CD14-positive monocyte (primary cell): ENCODE results near the gene PITPNB. TPM values are rescaled to one million over a fixed set of nuclear protein-coding genes. Genes with fewer than 3 reads are reported as not detected.

ENCODE experiments used
- DNase-seq, 3 donors: peaks; one replicate each; pipeline ENCODE4 v3.0.0-alpha.2; 2011 to 2022
- H2AFZ ChIP-seq: 2 replicates; pipeline ENCODE4 v1.6.0; 2012; ENCODE audit warnings: mild to moderate bottlenecking, low read depth, low read length, inconsistent platforms; ENCODE audit not compliant: insufficient read depth, poor library complexity, severe bottlenecking
- H3K27ac ChIP-seq, 2 donors: 1 replicate in 1 of 2; 2 replicates in 1 of 2; pipeline ENCODE4 v1.5.1; 2012 to 2013; ENCODE audit warnings: low read length in 2 of 2, control low read depth in 1 of 2, inconsistent platforms in 1 of 2, low read depth in 1 of 2, mild to moderate bottlenecking in 1 of 2
- H3K27me3 ChIP-seq, 2 donors: one replicate each; pipeline versions ENCODE4 v1.6.0 to v1.6.1; 2011 to 2013; ENCODE audit warnings: low read length in 2 of 2; ENCODE audit not compliant: control insufficient read depth in 2 of 2, insufficient read depth in 2 of 2
- H3K36me3 ChIP-seq, 2 donors: replicated peaks in 1 of 2; 1 replicate in 1 of 2; 2 replicates in 1 of 2; pipeline versions ENCODE4 v1.5.1 to v1.6.1; 2012 to 2013; ENCODE audit warnings: low read length in 2 of 2, control low read depth in 1 of 2, inconsistent platforms in 1 of 2, mild to moderate bottlenecking in 1 of 2; ENCODE audit not compliant: insufficient read depth in 2 of 2, control insufficient read depth in 1 of 2
- H3K4me1 ChIP-seq, 2 donors: 1 replicate in 1 of 2; 2 replicates in 1 of 2; pipeline versions ENCODE4 v1.5.1 to v1.6.1; 2012 to 2013; ENCODE audit warnings: low read length in 2 of 2, control low read depth in 1 of 2, inconsistent platforms in 1 of 2, mild to moderate bottlenecking in 1 of 2, moderate library complexity in 1 of 2; ENCODE audit not compliant: insufficient read depth in 2 of 2, control insufficient read depth in 1 of 2
- H3K4me2 ChIP-seq: replicated peaks from 2 replicates; pipeline ENCODE3; 2012; ENCODE audit warnings: low read length, moderate library complexity, mild to moderate bottlenecking; ENCODE audit not compliant: poor library complexity, severe bottlenecking; ENCODE audit errors: extremely low read depth
- H3K4me3 ChIP-seq, 3 experiments: fragments of 200-600 bp in 1 of 3; sonication (generic) in 1 of 3; replicated peaks in 1 of 3; 1 replicate in 2 of 3; 2 replicates in 1 of 3; pipeline ENCODE4 v1.5.1; 2011 to 2013; ENCODE audit warnings: low read length in 3 of 3, mild to moderate bottlenecking in 3 of 3, control low read depth in 2 of 3, low read depth in 2 of 3, inconsistent platforms in 1 of 3, moderate library complexity in 1 of 3
- H3K79me2 ChIP-seq: 2 replicates; pipeline ENCODE4 v1.6.0; 2012; ENCODE audit warnings: mild to moderate bottlenecking, control low read depth, inconsistent platforms, low read length, moderate library complexity; ENCODE audit not compliant: insufficient read depth
- H3K9ac ChIP-seq: 2 replicates; pipeline ENCODE4 v1.6.0; 2017; ENCODE audit warnings: low read length, mild to moderate bottlenecking; ENCODE audit not compliant: insufficient read depth, poor library complexity, severe bottlenecking
- H3K9me3 ChIP-seq, 2 donors: replicated peaks in 1 of 2; 1 replicate in 1 of 2; 2 replicates in 1 of 2; pipeline versions ENCODE4 v1.5.1 to v1.6.1; 2012 to 2013; ENCODE audit warnings: low read length in 2 of 2, control low read depth in 1 of 2; ENCODE audit not compliant: control insufficient read depth in 1 of 2, insufficient read depth in 1 of 2
- H4K20me1 ChIP-seq: 2 replicates; pipeline ENCODE4 v1.6.0; 2012; ENCODE audit warnings: mild to moderate bottlenecking, low read length, control low read depth, moderate library complexity; ENCODE audit not compliant: insufficient read depth
- H3K27ac Mint-ChIP-seq, 7 donors: one replicate each; pipeline ENCODE4 v1.8.0; 2020; ENCODE audit warnings: mild to moderate bottlenecking in 7 of 7, mixed read lengths in 7 of 7, moderate library complexity in 6 of 7, inconsistent platforms in 2 of 7
- H3K27me3 Mint-ChIP-seq, 3 donors: one replicate each; pipeline ENCODE4 v1.8.0; 2021 to 2022; ENCODE audit warnings: low read depth in 3 of 3, mild to moderate bottlenecking in 3 of 3, mixed read lengths in 3 of 3, moderate library complexity in 3 of 3, inconsistent platforms in 1 of 3
- H3K36me3 Mint-ChIP-seq, 2 donors: one replicate each; pipeline ENCODE4 v1.8.0; 2020; ENCODE audit warnings: mixed read lengths in 2 of 2, inconsistent platforms in 1 of 2, mild to moderate bottlenecking in 1 of 2
- H3K4me1 Mint-ChIP-seq: one replicate; pipeline ENCODE4 v1.8.0; 2020; ENCODE audit warnings: mild to moderate bottlenecking, mixed read lengths
- H3K4me3 Mint-ChIP-seq, 2 donors: one replicate each; pipeline ENCODE4 v1.8.0; 2020; ENCODE audit warnings: mild to moderate bottlenecking in 2 of 2, mixed read lengths in 2 of 2, moderate library complexity in 1 of 2
- H3K9me3 Mint-ChIP-seq, 7 donors: one replicate each; pipeline ENCODE4 v1.8.0; 2020 to 2022; ENCODE audit warnings: mixed read lengths in 7 of 7, mild to moderate bottlenecking in 6 of 7, moderate library complexity in 6 of 7, inconsistent platforms in 2 of 7
- CTCF ChIP-seq: fragments of 200-600 bp; IDR thresholded peaks from one replicate; pipeline ENCODE4 v1.8.0; 2022; ENCODE audit warnings: antibody characterized with exemption, mild to moderate bottlenecking
- WGBS: methylation state at CpG from one replicate; pipeline ENCODE4 v1.1.5; 2013; ENCODE audit warnings: missing lambda C conversion rate; ENCODE audit not compliant: insufficient coverage; 5-methylcytosine and 5-hydroxymethylcytosine counted together
- intact Hi-C, 2 donors: fragments of 100-400 bp; cut with micrococcal nuclease; formaldehyde crosslinking; loops; one replicate each; pipeline versions ENCODE4 v1.15.0 to v1.15.1; 2023
- polyA plus RNA-seq, 3 donors: library from polyadenylated mRNA; depleted of rRNA in 1 of 3; unstranded in 2 of 3; stranded (reverse) in 1 of 3; fragments of 300-500 nt in 2 of 3; fragments of >200 nt in 1 of 3; fragmentation: Illumina TruSeq in 2 of 3; gene quantifications; 1 replicate in 2 of 3; 2 replicates in 1 of 3; pipeline ENCODE4 v1.2.3, GENCODE V29; 2012 to 2021

The PITPNB gene
- polyA plus RNA-seq, 3 donors, result 19.2 to 29.1 (median 25.2) TPM

- H3K27ac Mint-ChIP-seq, result no peak overlapping the region
- Histone ChIP-seq H3K9ac (no peak overlapping the region), H4K20me1 (no peaks in the 10 kb centered on the region), H3K79me2 (no peaks in the 10 kb centered on the region), H3K36me3 (no peaks in the 10 kb centered on the region), H3K9me3 (no peaks in the 10 kb centered on the region), H3K27me3 (no peaks in the 10 kb centered on the region), H3K4me1 (no peaks in the 10 kb centered on the region), H3K4me2 (no peak overlapping the region), H3K4me3 (no peak overlapping the region), H3K27ac (no peak overlapping the region), H2AFZ (no peak overlapping the region)
- H3K27me3 Mint-ChIP-seq, result peaks cover 0 to 5% (median 2%) of the 10 kb centered on the region in 3 donors
- H3K4me3 Mint-ChIP-seq, result no peak overlapping the region
- H3K4me1 Mint-ChIP-seq, result no peaks in the 10 kb centered on the region
- TF ChIP-seq CTCF, result no peak
- DNase-seq, result no peak
- intact Hi-C loops, result no loop called here
- no peaks in the 10 kb centered on the region for H3K36me3 Mint-ChIP-seq
- H3K9me3 Mint-ChIP-seq, result peaks cover 0 to 4% (median 3%) of the 10 kb centered on the region in 7 donors
- 100% methylated on average over 5 of the region's 7 CpGs for WGBS
Measured at GRCh38 chr22:27832606-27833005, 86.5 kb downstream of the PITPNB start.

GRCh38 chr22:27829620-27830019, 89.4 kb downstream of the PITPNB start:
- H3K9ac ChIP-seq, result no peak overlapping the region
- intact Hi-C loops, result no loop called here
- no peaks in the 10 kb centered on the region for H3K36me3 ChIP-seq
- DNase-seq, result no peak
- H3K27me3 ChIP-seq, result no peaks in the 10 kb centered on the region
- no peaks in the 10 kb centered on the region for H4K20me1 ChIP-seq
- H2AFZ ChIP-seq, result no peak overlapping the region
- no peak for TF ChIP-seq CTCF
- no peak overlapping the region for H3K27ac ChIP-seq
- no peaks in the 10 kb centered on the region for H3K4me1 ChIP-seq
- no peak overlapping the region for H3K27ac Mint-ChIP-seq
- H3K4me1 Mint-ChIP-seq, result no peaks in the 10 kb centered on the region
- 83% methylated on average over 2 of the region's 3 CpGs for WGBS
- no peaks in the 10 kb centered on the region for H3K79me2 ChIP-seq
- H3K9me3 ChIP-seq, result no peaks in the 10 kb centered on the region
- no peaks in the 10 kb centered on the region for H3K36me3 Mint-ChIP-seq
- H3K4me3 ChIP-seq, result no peak overlapping the region
- no peak overlapping the region for H3K4me2 ChIP-seq
- H3K27me3 Mint-ChIP-seq, result peaks cover 0 to 2% (median 0%) of the 10 kb centered on the region in 3 donors
- peaks cover 0 to 4% (median 0%) of the 10 kb centered on the region in 7 donors for H3K9me3 Mint-ChIP-seq
- no peak overlapping the region for H3K4me3 Mint-ChIP-seq
